KMS-11 (cell line): ENCODE data around the gene RBM28.

ENCODE experiments used
- H2AFZ ChIP-seq: fragments of 200-600 bp; sonication (generic); 2 replicates; pipeline ENCODE4 v1.6.1; 2016; ENCODE audit warnings: antibody characterized with exemption, mixed run types, low read depth
- H3K27ac ChIP-seq: fragments of 200-600 bp; sonication (generic); 2 replicates; pipeline ENCODE4 v1.6.1; 2016; ENCODE audit warnings: mild to moderate bottlenecking, mixed run types
- H3K27me3 ChIP-seq: fragments of 200-600 bp; sonication (generic); 2 replicates; pipeline ENCODE4 v1.6.1; 2017; ENCODE audit warnings: mild to moderate bottlenecking, low read depth, mixed run types, moderate library complexity; ENCODE audit not compliant: insufficient read depth
- H3K36me3 ChIP-seq: fragments of 200-600 bp; sonication (generic); 2 replicates; pipeline ENCODE4 v1.6.1; 2017; ENCODE audit warnings: mild to moderate bottlenecking, mixed run types; ENCODE audit not compliant: insufficient read depth
- H3K4me1 ChIP-seq: fragments of 200-600 bp; sonication (generic); 2 replicates; pipeline ENCODE4 v1.6.1; 2016; ENCODE audit warnings: mild to moderate bottlenecking, low read depth, mixed run types; ENCODE audit not compliant: poor library complexity, severe bottlenecking
- H3K4me2 ChIP-seq: fragments of 200-600 bp; sonication (generic); 2 replicates; pipeline ENCODE4 v1.7.0; 2016; ENCODE audit warnings: mild to moderate bottlenecking, mixed run types
- H3K4me3 ChIP-seq: fragments of 200-600 bp; sonication (generic); IDR thresholded peaks from 2 replicates; pipeline ENCODE4 v1.6.1; 2017; ENCODE audit warnings: low read depth, low read length, mixed read lengths; ENCODE audit not compliant: insufficient read depth
- H3K79me2 ChIP-seq: fragments of 200-600 bp; sonication (generic); 2 replicates; pipeline ENCODE4 v1.6.1; 2016; ENCODE audit warnings: low read depth, mixed run types; ENCODE audit not compliant: insufficient read depth
- H3K9ac ChIP-seq: fragments of 200-600 bp; sonication (generic); 2 replicates; pipeline ENCODE4 v1.6.1; 2016; ENCODE audit warnings: mild to moderate bottlenecking, mixed run types
- H4K20me1 ChIP-seq: fragments of 200-600 bp; sonication (generic); 2 replicates; pipeline ENCODE4 v1.6.1; 2016; ENCODE audit warnings: mild to moderate bottlenecking, mixed run types; ENCODE audit not compliant: insufficient read depth
- CTCF ChIP-seq: fragments of 200-600 bp; sonication (generic); conservative IDR thresholded peaks from 2 replicates; pipeline ENCODE4 v1.6.1; 2017; ENCODE audit warnings: low read depth, mild to moderate bottlenecking, antibody characterized with exemption, low read length, moderate library complexity, mixed read lengths

The RBM28 gene

GRCh38 chr7:128344431-128344774 is 695 bp upstream of the RBM28 start:
- Histone ChIP-seq H3K36me3 (peaks cover 3% of the 10 kb centered on the region; the same call in 1 of the 2 replicates), H3K4me3 (no peak overlapping the region), H2AFZ (peak overlapping the region; percentile 87), H3K27me3 (no peaks in the 10 kb centered on the region), H3K4me2 (peak overlapping the region; percentile 77), H3K27ac (peak overlapping the region; percentile 76; the same call in 1 of the 2 replicates), H3K79me2 (peaks cover 42% of the 10 kb centered on the region), H3K9ac (peak overlapping the region; percentile 87; the same call in 1 of the 2 replicates), H3K4me1 (peaks cover 37% of the 10 kb centered on the region), H4K20me1 (0 out of 2 replicates have a peak, but pooled peaks cover 4% of the 10 kb centered on the region)
- no peak for TF ChIP-seq CTCF

GRCh38 chr7:128341733-128342132 is 2.0 kb downstream of the RBM28 start:
- H3K36me3 ChIP-seq: peaks cover 21% of the 10 kb centered on the region; the same call in 1 of the 2 replicates
- no peak overlapping the region for H3K9ac ChIP-seq
- peaks cover 27% of the 10 kb centered on the region for H3K4me1 ChIP-seq

GRCh38 chr7:128335730-128336129 is 8.0 kb downstream of the RBM28 start:
- Histone ChIP-seq H3K27me3 (no peaks in the 10 kb centered on the region), H3K36me3 (peaks cover 48% of the 10 kb centered on the region; the same call in 1 of the 2 replicates), H3K4me1 (no peaks in the 10 kb centered on the region), H4K20me1 (no peaks in the 10 kb centered on the region; the same call in 1 of the 2 replicates), H3K4me2 (no peak overlapping the region), H3K79me2 (peaks cover 14% of the 10 kb centered on the region; the same call in 1 of the 2 replicates), H2AFZ (no peak overlapping the region), H3K27ac (no peak overlapping the region), H3K4me3 (no peak overlapping the region), H3K9ac (no peak overlapping the region)
- no peak for TF ChIP-seq CTCF

More at GRCh38 chr7:128341733-128342132, 2.0 kb downstream of the RBM28 start:
- TF ChIP-seq CTCF: no peak
- H2AFZ ChIP-seq: no peak overlapping the region
- no peak overlapping the region for H3K27ac ChIP-seq
- peaks cover 43% of the 10 kb centered on the region for H3K79me2 ChIP-seq
- 0 out of 2 replicates have a peak, but pooled peaks cover 4% of the 10 kb centered on the region for H4K20me1 ChIP-seq
- H3K4me3 ChIP-seq: no peak overlapping the region
- H3K27me3 ChIP-seq: no peaks in the 10 kb centered on the region
- H3K4me2 ChIP-seq: peak overlapping the region; percentile 90; the same call in 1 of the 2 replicates

GRCh38 chr7:128324368-128324680 is 19.4 kb downstream of the RBM28 start:
- Histone ChIP-seq H3K27me3 (no peaks in the 10 kb centered on the region), H3K79me2 (no peaks in the 10 kb centered on the region), H3K36me3 (peaks cover 7% of the 10 kb centered on the region; the same call in 1 of the 2 replicates), H3K4me1 (no peaks in the 10 kb centered on the region), H3K27ac (no peak overlapping the region), H4K20me1 (no peaks in the 10 kb centered on the region), H2AFZ (no peak overlapping the region), H3K4me3 (no peak overlapping the region), H3K9ac (no peak overlapping the region), H3K4me2 (no peak overlapping the region)
- TF ChIP-seq CTCF: no peak
